HG03354 (cell line): ENCODE measurements around the gene TBC1D3L.
"Not testable (repeated sequence)": the region's sequence is repeated elsewhere in the genome, so short reads cannot be mapped to it uniquely, and the experiment has no call there.

ENCODE experiments used
- ATAC-seq: cut with Tn5 transposase; IDR thresholded peaks from one replicate; pipeline ENCODE4 v1.9.1; 2021; ENCODE audit warnings: mild to moderate bottlenecking; ENCODE audit not compliant: unreplicated experiment, poor library complexity, severe bottlenecking

TBC1D3L gene

DNA sequence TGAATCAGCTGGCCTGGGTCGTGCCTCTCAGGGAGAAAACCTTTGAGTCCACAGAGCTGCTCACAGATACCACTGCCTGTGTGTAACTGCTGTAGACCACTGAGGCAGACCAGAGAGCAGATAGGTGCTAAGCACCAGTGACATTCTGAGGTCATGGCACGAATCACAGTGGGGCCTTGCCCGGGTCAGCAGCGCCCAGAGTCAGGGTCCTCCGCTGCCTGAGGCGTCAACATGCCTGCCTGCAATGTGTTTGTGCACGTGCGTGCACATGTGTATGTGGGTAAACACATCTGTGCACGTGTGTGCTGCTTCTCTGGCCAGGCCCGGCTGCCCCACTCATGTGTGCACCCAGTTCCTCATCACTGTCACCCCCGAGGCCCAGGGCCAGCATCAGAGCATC, at the start of gene TBC1D3L:
Gene TBC1D3L (minus strand): TSS at position 101 of the 400 bp plus-strand sequence. CDS start 1,540 bp downstream, outside the sequence.
- not testable (repeated sequence) for ATAC-seq

DNA sequence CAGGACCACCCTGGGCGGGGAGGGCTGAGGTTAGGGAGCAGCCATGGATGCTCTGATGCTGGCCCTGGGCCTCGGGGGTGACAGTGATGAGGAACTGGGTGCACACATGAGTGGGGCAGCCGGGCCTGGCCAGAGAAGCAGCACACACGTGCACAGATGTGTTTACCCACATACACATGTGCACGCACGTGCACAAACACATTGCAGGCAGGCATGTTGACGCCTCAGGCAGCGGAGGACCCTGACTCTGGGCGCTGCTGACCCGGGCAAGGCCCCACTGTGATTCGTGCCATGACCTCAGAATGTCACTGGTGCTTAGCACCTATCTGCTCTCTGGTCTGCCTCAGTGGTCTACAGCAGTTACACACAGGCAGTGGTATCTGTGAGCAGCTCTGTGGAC, 14.8 kb upstream of the TBC1D3L start, which contains the start of gene TBC1D3D:
Gene TBC1D3D (plus strand): TSS at position 301 of the 400 bp plus-strand sequence. CDS start 1,585 bp downstream, outside the sequence.
- ATAC-seq: not testable (repeated sequence)
